Measurements from ENCODE around the gene CALM1.

DNA sequence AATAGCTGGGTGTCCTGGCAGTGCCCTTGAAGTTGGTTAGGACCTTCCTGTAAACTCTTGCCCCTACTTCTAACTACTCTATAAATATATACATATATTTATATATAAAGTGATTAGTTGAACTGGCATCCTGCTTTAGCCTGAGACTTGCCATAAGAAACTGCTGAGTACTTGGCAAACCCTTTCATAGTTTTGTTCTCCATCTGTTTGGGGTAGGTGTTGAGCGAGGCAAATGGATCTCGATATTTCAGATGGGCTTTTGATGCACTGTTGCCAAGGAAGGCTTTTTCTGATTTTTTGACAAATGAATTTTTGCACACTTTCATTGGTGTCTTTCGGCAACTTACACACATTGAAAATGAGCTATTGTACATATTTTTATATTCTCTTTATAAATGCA is 10.4 kb downstream of the CALM1 start:
- TF ChIP-seq, protein P1, sequence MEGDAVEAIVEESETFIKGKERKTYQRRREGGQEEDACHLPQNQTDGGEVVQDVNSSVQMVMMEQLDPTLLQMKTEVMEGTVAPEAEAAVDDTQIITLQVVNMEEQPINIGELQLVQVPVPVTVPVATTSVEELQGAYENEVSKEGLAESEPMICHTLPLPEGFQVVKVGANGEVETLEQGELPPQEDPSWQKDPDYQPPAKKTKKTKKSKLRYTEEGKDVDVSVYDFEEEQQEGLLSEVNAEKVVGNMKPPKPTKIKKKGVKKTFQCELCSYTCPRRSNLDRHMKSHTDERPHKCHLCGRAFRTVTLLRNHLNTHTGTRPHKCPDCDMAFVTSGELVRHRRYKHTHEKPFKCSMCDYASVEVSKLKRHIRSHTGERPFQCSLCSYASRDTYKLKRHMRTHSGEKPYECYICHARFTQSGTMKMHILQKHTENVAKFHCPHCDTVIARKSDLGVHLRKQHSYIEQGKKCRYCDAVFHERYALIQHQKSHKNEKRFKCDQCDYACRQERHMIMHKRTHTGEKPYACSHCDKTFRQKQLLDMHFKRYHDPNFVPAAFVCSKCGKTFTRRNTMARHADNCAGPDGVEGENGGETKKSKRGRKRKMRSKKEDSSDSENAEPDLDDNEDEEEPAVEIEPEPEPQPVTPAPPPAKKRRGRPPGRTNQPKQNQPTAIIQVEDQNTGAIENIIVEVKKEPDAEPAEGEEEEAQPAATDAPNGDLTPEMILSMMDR (IDR thresholded peaks at IDR 0.05; ENCODE audit: low read depth, low read length, poor library complexity, severe bottlenecking): no peak
- TF ChIP-seq EZH2phosphoT487 (IDR thresholded peaks at IDR 0.05; ENCODE audit: borderline replicate concordance, low read length): no peak
